Measurements from ENCODE around the gene SLX4IP.

- no peak for TF ChIP-seq CTCF (IDR thresholded peaks at IDR 0.05 in 8 of 11, conservative IDR thresholded peaks at IDR 0.05 in 3 of 11)
- TF ChIP-seq POLR2AphosphoS5 (IDR thresholded peaks at IDR 0.05), result no peak
These were observed 156.9 kb downstream of the SLX4IP start for GRCh38 chr20:10591946-10592521.
